Lower leg skin (tissue), 4 donors: ENCODE results near the gene TRAP1. TPM values are rescaled to one million over a fixed set of nuclear protein-coding genes. Genes with fewer than 3 reads are reported as not detected.
"Not testable (repeated sequence)": the region's sequence is repeated elsewhere in the genome, so short reads cannot be mapped to it uniquely, and the experiment has no call there.

Experiments used
- DNase-seq, 2 donors: peaks; one replicate each; pipeline ENCODE4 v3.0.0-alpha.2; 2019; ENCODE audit warnings: low spot score in 2 of 2
- H3K4me3 ChIP-seq: fragments of 200-600 bp; sonication (generic); 2 replicates; pipeline ENCODE4 v1.5.1; 2017; ENCODE audit warnings: mild to moderate bottlenecking, low read depth; ENCODE audit not compliant: poor library complexity, severe bottlenecking
- POLR2A ChIP-seq, 2 donors: fragments of 450-650 bp; IDR thresholded peaks; one replicate each; pipeline ENCODE4 v1.6.1; 2016 to 2017; ENCODE audit warnings: antibody characterized with exemption in 2 of 2, mild to moderate bottlenecking in 1 of 2, moderate library complexity in 1 of 2
- WGBS, 2 donors: methylation state at CpG; one replicate each; pipeline ENCODE4 v1.1.5; 2018; 5-methylcytosine and 5-hydroxymethylcytosine counted together
- intact Hi-C: fragments of 100-400 bp; cut with DNase I; formaldehyde crosslinking; loops from one replicate; pipeline ENCODE4 v1.15.0; 2023; ENCODE audit warnings: low total_unique reads
- total RNA-seq, 4 donors: library from RNA; depleted of rRNA; stranded (reverse); fragments of >200 nt; gene quantifications; one replicate each; pipeline ENCODE4 v1.1.0, GENCODE V29; 2016
- TF ChIP-seq, protein P1 (sequence below), 3 donors: fragments of 450-650 bp; IDR thresholded peaks; one replicate each; pipeline ENCODE4 v1.5.1; 2016; ENCODE audit warnings: antibody characterized with exemption in 3 of 3, mild to moderate bottlenecking in 3 of 3, moderate library complexity in 2 of 3

Gene TRAP1
- total RNA-seq, 4 donors from 2014 or later = 56.2 to 94.1 (median 67.4) TPM

DNA sequence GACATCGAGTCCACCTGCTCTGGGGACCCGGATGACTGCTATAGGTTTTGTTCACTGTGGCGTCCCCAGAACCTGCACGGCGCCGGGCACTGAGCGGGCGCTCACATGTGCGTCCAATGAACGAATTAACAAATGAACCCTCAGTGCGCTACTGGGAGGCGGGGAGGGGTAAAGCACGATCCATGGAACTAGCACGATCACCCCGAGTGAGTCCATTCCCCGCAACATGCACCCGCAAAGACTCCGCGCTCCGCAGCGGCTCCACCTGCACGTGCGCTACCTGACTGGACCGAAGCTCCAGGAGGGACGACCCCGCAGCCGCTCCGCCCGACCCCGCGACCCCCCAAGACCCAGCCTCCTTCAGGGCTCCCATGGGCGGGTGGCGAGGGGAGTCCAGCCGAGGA lies 491 bp downstream of the TRAP1 start:
- TF ChIP-seq, protein P1, sequence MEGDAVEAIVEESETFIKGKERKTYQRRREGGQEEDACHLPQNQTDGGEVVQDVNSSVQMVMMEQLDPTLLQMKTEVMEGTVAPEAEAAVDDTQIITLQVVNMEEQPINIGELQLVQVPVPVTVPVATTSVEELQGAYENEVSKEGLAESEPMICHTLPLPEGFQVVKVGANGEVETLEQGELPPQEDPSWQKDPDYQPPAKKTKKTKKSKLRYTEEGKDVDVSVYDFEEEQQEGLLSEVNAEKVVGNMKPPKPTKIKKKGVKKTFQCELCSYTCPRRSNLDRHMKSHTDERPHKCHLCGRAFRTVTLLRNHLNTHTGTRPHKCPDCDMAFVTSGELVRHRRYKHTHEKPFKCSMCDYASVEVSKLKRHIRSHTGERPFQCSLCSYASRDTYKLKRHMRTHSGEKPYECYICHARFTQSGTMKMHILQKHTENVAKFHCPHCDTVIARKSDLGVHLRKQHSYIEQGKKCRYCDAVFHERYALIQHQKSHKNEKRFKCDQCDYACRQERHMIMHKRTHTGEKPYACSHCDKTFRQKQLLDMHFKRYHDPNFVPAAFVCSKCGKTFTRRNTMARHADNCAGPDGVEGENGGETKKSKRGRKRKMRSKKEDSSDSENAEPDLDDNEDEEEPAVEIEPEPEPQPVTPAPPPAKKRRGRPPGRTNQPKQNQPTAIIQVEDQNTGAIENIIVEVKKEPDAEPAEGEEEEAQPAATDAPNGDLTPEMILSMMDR (IDR thresholded peaks at IDR 0.05) = no peak
- no peak for TF ChIP-seq POLR2A (IDR thresholded peaks at IDR 0.05)
- intact Hi-C loops = no loop called here
- 1% methylated on average over 23 to 30 of the region's 34 CpGs for WGBS, 2 donors
- H3K4me3 ChIP-seq = peak overlapping the region; percentile 94
- DNase-seq = no peak

DNA sequence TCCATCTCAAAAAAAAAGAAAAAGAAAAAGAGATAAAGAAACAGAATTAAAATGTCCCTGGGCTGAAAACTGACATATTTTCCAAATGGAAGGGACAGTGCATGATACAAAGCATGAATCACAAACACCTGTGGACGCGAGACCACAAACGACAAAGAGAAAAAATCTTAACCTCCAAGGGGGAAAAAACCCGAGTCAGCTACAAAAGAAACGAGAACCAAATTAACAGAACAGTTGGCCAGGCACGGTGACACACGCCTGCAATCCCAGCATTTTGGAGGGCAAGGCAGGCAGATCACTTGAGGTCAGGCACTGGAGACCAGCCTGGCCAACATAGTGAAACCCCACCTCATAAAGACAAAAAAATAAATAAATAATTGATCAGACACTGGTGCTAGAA lies 1.9 kb downstream of the TRAP1 start:
- DNase-seq = no peak
- WGBS, 2 donors = 87 to 88% methylated on average over 7 of the region's 7 CpGs
- TF ChIP-seq, protein P1 (IDR thresholded peaks at IDR 0.05) = no peak
- TF ChIP-seq POLR2A (IDR thresholded peaks at IDR 0.05) = no peak
- intact Hi-C loops = no loop called here
- H3K4me3 ChIP-seq = no peak overlapping the region

DNA sequence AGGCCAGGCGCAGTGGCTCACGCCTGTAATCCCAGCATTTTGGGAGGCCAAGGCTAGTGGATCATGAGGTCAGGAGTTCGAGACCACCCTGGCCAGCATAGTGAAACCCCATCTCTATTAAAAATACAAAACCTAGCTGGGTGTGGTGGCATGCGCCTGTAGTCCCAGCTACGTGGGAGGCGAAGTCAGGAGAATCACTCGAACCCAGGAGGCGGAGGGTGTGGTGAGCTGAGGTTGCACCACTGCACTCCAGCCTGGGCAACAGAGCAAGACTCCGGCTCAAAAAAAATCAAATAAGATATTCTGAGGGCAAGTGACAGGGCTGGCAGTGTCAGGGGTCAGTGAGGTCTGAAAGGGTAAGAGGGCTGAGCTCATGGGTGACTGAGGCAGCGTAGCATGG lies 2.9 kb downstream of the TRAP1 start:
- H3K4me3 ChIP-seq, intact Hi-C loops, DNase-seq: not testable (repeated sequence)
- WGBS, 2 donors = 96 to 98% methylated on average over 10 of the region's 10 CpGs

DNA sequence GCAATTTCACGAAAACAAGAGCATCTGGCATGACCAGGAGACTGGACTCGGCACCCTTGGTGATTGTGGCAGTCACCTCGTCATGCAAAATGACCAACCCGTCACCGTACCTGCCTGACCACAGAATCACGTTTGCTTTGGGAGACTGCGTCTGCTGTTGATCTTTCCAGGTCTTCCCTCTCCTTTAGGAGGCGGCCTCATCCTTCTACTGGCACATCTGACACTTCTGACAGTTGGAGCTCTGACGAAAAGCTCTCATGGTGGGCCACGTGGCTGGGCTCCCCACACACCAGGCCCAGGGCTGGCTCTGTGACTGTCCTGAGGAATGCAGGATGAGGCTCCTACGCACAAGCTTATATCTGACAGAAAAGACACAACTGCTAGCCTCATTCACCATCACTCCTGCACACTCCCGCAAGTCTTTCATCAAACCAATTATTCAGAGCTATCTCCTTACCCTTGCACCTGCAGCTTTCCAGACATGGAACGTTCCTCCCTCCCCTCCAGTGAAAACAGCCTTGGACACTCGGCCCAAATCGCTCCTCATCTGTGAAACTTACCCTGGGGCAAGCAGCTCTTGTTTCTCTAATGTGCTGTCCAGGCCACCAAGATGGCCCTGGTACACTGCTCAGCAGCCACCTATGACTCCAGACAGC lies 3.6 kb downstream of the TRAP1 start:
- no peak overlapping the region for H3K4me3 ChIP-seq
- TF ChIP-seq, protein P1 (IDR thresholded peaks at IDR 0.05) = no peak
- TF ChIP-seq POLR2A (IDR thresholded peaks at IDR 0.05) = no peak
- intact Hi-C loops = no loop called here
- 86 to 87% methylated on average over 15 of the region's 15 CpGs for WGBS, 2 donors
- no peak for DNase-seq

DNA sequence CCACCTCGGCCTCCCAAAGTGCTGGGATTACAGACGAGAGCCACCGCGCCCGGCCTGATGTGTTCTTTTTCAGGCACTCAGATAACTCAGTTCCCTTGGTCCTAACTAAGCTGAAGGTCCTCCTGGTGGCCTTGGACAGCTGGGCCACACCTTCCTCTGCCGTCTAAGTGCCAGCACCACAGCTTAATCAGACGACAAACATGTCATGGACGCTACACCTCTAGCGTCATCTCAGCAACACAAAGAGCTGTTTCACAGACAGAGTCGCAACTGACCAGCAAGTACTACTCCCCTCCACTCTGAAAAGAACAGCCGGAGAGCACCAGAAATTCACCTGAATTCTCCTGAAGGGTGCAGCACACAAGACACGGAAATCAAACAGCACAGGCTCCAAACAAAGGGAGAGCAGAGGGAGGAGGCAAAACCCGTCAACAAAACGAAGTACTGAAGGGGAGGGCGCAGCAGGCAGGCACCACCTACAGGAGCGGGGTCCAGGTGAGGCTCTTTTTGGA lies 4.4 kb downstream of the TRAP1 start:
- TF ChIP-seq POLR2A (IDR thresholded peaks at IDR 0.05) = no peak
- TF ChIP-seq, protein P1 (IDR thresholded peaks at IDR 0.05) = no peak
- WGBS, 2 donors = 81 to 86% methylated on average over 16 of the region's 16 CpGs
- no peak for DNase-seq
- H3K4me3 ChIP-seq = no peak overlapping the region
- intact Hi-C loops = no loop called here

DNA sequence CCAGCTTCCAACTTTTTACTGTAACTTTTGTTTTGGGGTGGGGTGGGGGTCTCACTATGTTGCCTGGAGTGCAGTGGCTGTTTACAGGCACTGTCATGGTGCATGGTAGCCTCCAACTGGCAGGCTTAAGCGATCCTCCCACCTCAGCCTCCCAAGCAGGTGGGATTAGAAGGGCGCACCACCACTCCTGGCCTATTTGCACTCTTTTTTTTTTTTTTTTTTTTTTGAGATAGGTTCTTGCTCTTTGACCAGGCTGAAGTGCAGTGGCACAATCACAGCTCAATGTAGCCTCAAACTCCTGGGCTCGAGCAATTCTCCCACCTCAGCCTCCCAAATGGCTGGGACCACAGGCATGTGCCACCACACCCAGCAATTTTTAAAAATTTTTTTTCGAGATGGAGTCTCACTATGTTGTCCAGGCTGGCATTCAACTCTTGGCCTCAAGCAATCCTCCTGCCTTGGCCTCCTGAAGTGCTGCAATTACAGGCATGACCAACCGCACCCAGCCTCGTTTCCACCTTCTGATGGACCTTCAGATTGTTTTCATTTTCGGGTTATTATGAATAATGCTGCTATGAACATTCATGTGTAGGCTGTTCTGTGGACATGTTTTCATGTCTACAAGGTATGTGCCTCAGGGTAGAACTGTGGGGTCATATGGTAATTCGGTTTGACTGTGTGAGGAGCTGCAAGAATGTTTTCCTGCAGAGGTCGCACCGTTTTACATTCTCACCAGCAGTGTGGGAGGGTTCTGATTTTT lies 10.9 kb downstream of the TRAP1 start:
- 81 to 86% methylated on average over 10 of the region's 10 CpGs for WGBS, 2 donors
- DNase-seq = no peak
- no peak for TF ChIP-seq POLR2A (IDR thresholded peaks at IDR 0.05)
- TF ChIP-seq, protein P1 (IDR thresholded peaks at IDR 0.05) = no peak
- intact Hi-C loops = no loop called here
- no peak overlapping the region for H3K4me3 ChIP-seq
